Muscle of leg (tissue), 11 donors: ENCODE data around the gene SEMA5A. TPM values are rescaled to one million over a fixed set of nuclear protein-coding genes. Genes with fewer than 3 reads are reported as not detected.

Experiments
- DNase-seq: peaks from one replicate; pipeline ENCODE4 v3.0.0; 2013
- H3K27ac ChIP-seq: one replicate; pipeline ENCODE4 v1.5.1; 2013; ENCODE audit warnings: mild to moderate bottlenecking, low read length, control low read depth
- H3K27me3 ChIP-seq: one replicate; pipeline ENCODE4 v1.6.1; 2013; ENCODE audit warnings: low read length; ENCODE audit not compliant: control insufficient read depth, insufficient read depth
- H3K36me3 ChIP-seq: one replicate; pipeline ENCODE4 v1.6.1; 2013; ENCODE audit warnings: low read length; ENCODE audit not compliant: control insufficient read depth, insufficient read depth
- H3K4me1 ChIP-seq: one replicate; pipeline ENCODE4 v1.6.1; 2013; ENCODE audit warnings: low read length; ENCODE audit not compliant: control insufficient read depth, insufficient read depth
- H3K4me3 ChIP-seq: one replicate; pipeline ENCODE4 v1.5.1; 2013; ENCODE audit warnings: low read length, control low read depth
- H3K9me3 ChIP-seq: replicated peaks from 2 replicates; pipeline ENCODE4 v1.6.1; 2013; ENCODE audit warnings: low read depth, low read length; ENCODE audit not compliant: control insufficient read depth
- WGBS: methylation state at CpG from one replicate; pipeline ENCODE4 v1.1.5; 2013; ENCODE audit warnings: missing lambda C conversion rate; ENCODE audit not compliant: insufficient coverage; 5-methylcytosine and 5-hydroxymethylcytosine counted together
- polyA plus RNA-seq, 8 donors: library from polyadenylated mRNA; unstranded; fragments of 120-200 nt; gene quantifications; one replicate each; pipeline versions ENCODE4 v1.2.1 to v1.2.3, GENCODE V29; 2013; ENCODE audit warnings: inconsistent platforms in 1 of 8, low replicate concordance in 1 of 8; ENCODE audit not compliant: insufficient read length in 8 of 8, insufficient read depth in 1 of 8
- total RNA-seq: library from RNA; stranded (reverse); fragments of 120-200 nt; gene quantifications from one replicate; pipeline ENCODE4 v1.2.4, GENCODE V29; 2013

SEMA5A gene
- total and polyA plus RNA-seq, 9 donors = 25.1 to 53.5 (median 37.3) TPM

GRCh38 chr5:9570876-9571275, 25.0 kb upstream of the SEMA5A start:
- 80% methylated on average over 1 of the region's 6 CpGs for WGBS

GRCh38 chr5:9567039-9567438, 21.2 kb upstream of the SEMA5A start:
- no peaks in the 10 kb centered on the region for H3K27me3 ChIP-seq
- no peak for DNase-seq
- no peak overlapping the region for H3K27ac ChIP-seq
- no peaks in the 10 kb centered on the region for H3K4me1 ChIP-seq
- no peaks in the 10 kb centered on the region for H3K9me3 ChIP-seq
- H3K4me3 ChIP-seq = no peak overlapping the region
- no peaks in the 10 kb centered on the region for H3K36me3 ChIP-seq

More at GRCh38 chr5:9570876-9571275, 25.0 kb upstream of the SEMA5A start:
- no peak overlapping the region for H3K4me3 ChIP-seq
- H3K27me3 ChIP-seq = no peaks in the 10 kb centered on the region
- no peak overlapping the region for H3K27ac ChIP-seq
- H3K36me3 ChIP-seq = no peaks in the 10 kb centered on the region
- DNase-seq = no peak
- no peaks in the 10 kb centered on the region for H3K9me3 ChIP-seq
- H3K4me1 ChIP-seq = no peaks in the 10 kb centered on the region

DNA sequence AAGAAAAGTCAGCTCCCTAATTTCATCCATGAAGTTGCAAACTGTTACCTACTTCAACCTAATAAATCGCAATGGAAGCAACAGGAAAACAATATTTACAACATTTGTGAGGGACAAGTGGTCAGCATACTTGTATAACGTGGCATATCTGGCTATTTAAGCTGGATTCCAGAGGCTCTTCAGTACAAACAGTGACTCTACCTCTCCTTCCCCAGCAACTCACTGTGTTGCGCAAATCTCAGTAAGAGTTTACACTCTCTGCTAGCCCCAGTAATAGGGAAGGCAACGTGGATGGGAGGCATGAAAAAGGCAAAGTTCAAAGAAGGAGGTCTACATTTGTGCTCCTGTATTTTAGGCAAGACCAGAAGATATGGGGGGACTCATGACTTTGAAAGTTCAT, 18.9 kb upstream of the SEMA5A start:
- H3K9me3 ChIP-seq = no peaks in the 10 kb centered on the region
- WGBS = 67% methylated on average over 1 of the region's 4 CpGs

GRCh38 chr5:9562141-9562540, 16.3 kb upstream of the SEMA5A start:
- no peaks in the 10 kb centered on the region for H3K36me3 ChIP-seq
- WGBS = 91% methylated on average over 5 of the region's 7 CpGs
- H3K27ac ChIP-seq = no peak overlapping the region
- H3K4me1 ChIP-seq = no peaks in the 10 kb centered on the region
- no peaks in the 10 kb centered on the region for H3K9me3 ChIP-seq
- no peaks in the 10 kb centered on the region for H3K27me3 ChIP-seq
- no peak overlapping the region for H3K4me3 ChIP-seq
- no peak for DNase-seq

More for the DNA sequence above, 18.9 kb upstream of the SEMA5A start:
- Histone ChIP-seq H3K27me3 (no peaks in the 10 kb centered on the region), H3K4me1 (no peaks in the 10 kb centered on the region), H3K4me3 (no peak overlapping the region), H3K27ac (no peak overlapping the region), H3K36me3 (no peaks in the 10 kb centered on the region)
- no peak for DNase-seq

DNA sequence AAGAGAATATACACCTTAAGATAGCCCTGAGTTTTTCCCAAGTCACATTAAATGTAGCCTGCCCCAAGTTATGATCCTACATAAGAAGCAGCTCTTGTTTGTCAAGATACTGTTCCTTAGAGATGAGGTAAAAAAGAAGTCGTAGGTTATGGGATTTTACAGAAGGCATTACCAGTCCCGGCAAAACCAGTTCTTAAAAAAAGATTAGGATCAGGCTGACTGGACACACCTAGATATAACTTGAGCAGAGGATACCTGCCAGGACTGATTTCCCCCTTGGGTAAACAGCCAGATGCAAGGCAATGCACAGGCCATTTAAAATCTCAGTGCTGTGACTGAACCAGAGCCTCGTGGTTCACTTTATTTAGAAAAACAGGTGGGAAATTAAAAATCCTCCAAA, 14.1 kb upstream of the SEMA5A start:
- Histone ChIP-seq H3K4me3 (no peak overlapping the region), H3K4me1 (no peaks in the 10 kb centered on the region), H3K9me3 (no peaks in the 10 kb centered on the region), H3K27ac (no peak overlapping the region), H3K36me3 (no peaks in the 10 kb centered on the region), H3K27me3 (no peaks in the 10 kb centered on the region)
- 56% methylated on average over 2 of the region's 3 CpGs for WGBS
- no peak for DNase-seq

GRCh38 chr5:9558319-9558965, 12.6 kb upstream of the SEMA5A start:
- Histone ChIP-seq H3K9me3 (no peaks in the 10 kb centered on the region), H3K4me3 (no peak overlapping the region), H3K27ac (no peak overlapping the region), H3K36me3 (no peaks in the 10 kb centered on the region), H3K27me3 (no peaks in the 10 kb centered on the region), H3K4me1 (no peaks in the 10 kb centered on the region)
- WGBS = no CpG with 5 or more reads among the region's 5 CpGs
- no peak for DNase-seq

GRCh38 chr5:9557696-9558095, 11.8 kb upstream of the SEMA5A start:
- no peaks in the 10 kb centered on the region for H3K27me3 ChIP-seq
- H3K9me3 ChIP-seq = no peaks in the 10 kb centered on the region
- H3K36me3 ChIP-seq = no peaks in the 10 kb centered on the region
- WGBS = 33% methylated on average over 2 of the region's 2 CpGs
- H3K4me1 ChIP-seq = no peaks in the 10 kb centered on the region
- no peak overlapping the region for H3K27ac ChIP-seq
- no peak for DNase-seq
- H3K4me3 ChIP-seq = no peak overlapping the region

DNA sequence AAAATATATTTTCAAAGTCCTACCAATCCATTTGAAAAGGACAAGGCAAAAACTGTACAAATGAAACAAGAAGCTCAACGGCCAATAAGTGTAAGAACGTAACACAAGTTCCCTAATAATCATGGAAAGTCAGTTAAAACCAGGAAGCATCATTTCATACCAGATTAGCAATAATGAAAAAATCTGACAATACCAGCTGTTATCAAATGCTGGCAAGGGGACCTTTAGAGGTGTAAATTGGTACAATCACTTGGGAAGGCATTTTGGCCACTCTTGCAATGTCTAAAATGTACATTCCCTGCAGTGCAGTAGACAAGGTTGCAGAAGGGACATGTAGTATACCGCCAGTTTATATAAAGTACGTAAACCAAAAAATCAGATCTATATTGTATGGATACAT, 10.1 kb upstream of the SEMA5A start:
- H3K27ac ChIP-seq = no peak overlapping the region
- H3K4me3 ChIP-seq = no peak overlapping the region
- peaks cover 14% of the 10 kb centered on the region for H3K36me3 ChIP-seq
- no peaks in the 10 kb centered on the region for H3K4me1 ChIP-seq
- no peaks in the 10 kb centered on the region for H3K9me3 ChIP-seq
- no peak for DNase-seq
- no CpG with 5 or more reads among the region's 4 CpGs for WGBS
- no peaks in the 10 kb centered on the region for H3K27me3 ChIP-seq

DNA sequence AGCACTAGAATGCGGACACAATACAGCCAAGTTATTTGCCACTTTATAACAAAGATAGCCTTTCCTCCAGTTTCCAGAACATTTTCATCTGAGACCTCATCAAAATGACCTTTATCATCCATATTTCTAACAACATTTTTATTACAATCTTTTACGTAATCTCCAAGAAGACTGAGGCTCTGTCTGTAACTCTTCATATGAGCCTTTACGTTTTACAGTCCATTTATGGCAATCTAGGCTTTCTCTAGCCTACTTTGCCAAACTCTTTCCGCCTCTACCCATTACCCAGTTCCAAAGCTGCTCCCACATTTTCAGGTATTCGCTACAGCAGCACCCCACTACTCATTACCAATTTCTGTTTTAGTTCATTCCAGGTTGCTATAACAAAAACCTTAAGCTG, 8.2 kb upstream of the SEMA5A start:
- DNase-seq = no peak
- H3K27ac ChIP-seq = no peak overlapping the region
- H3K27me3 ChIP-seq = no peaks in the 10 kb centered on the region
- 87% methylated on average over 4 of the region's 5 CpGs for WGBS
- H3K4me3 ChIP-seq = no peak overlapping the region
- no peaks in the 10 kb centered on the region for H3K4me1 ChIP-seq
- H3K9me3 ChIP-seq = no peaks in the 10 kb centered on the region
- H3K36me3 ChIP-seq = peaks cover 28% of the 10 kb centered on the region

GRCh38 chr5:9553561-9553960, 7.7 kb upstream of the SEMA5A start:
- H3K36me3 ChIP-seq = peaks cover 31% of the 10 kb centered on the region
- no peaks in the 10 kb centered on the region for H3K4me1 ChIP-seq
- H3K27ac ChIP-seq = no peak overlapping the region
- no peak overlapping the region for H3K4me3 ChIP-seq
- H3K9me3 ChIP-seq = no peaks in the 10 kb centered on the region
- no peak for DNase-seq
- H3K27me3 ChIP-seq = no peaks in the 10 kb centered on the region
- WGBS = 93% methylated on average over 3 of the region's 4 CpGs
